Right lobe of liver (tissue), 6 donors: Measurements from ENCODE around the gene ADD2. TPM values are rescaled to one million over a fixed set of nuclear protein-coding genes. Genes with fewer than 3 reads are reported as not detected.

ENCODE experiments used
- ATAC-seq, 4 donors: fragments of 200-7000 bp; cut with Tn5 transposase; one replicate each; pipeline ENCODE4 v1.9.1; 2020; ENCODE audit warnings: mild to moderate bottlenecking in 4 of 4, moderate library complexity in 4 of 4
- DNase-seq, 3 donors: peaks; one replicate each; pipeline ENCODE4 v3.0.0-alpha.2; 2020
- H3K27ac ChIP-seq, 3 donors: fragments of 200-600 bp; one replicate each; pipeline ENCODE4 v1.8.0; 2022
- H3K27me3 ChIP-seq, 2 donors: fragments of 200-600 bp; one replicate each; pipeline ENCODE4 v1.8.0; 2022
- H3K36me3 ChIP-seq, 4 donors: fragments of 200-600 bp; sonication (generic) in 1 of 4; one replicate each; pipeline versions ENCODE4 v1.5.1 to v1.8.0; 2017 to 2022; ENCODE audit warnings: control low read depth in 1 of 4
- H3K4me1 ChIP-seq, 4 donors: fragments of 200-600 bp; sonication (generic) in 1 of 4; one replicate each; pipeline versions ENCODE4 v1.5.1 to v1.8.0; 2017 to 2022; ENCODE audit warnings: control low read depth in 1 of 4
- H3K4me3 ChIP-seq, 3 donors: fragments of 200-600 bp; one replicate each; pipeline ENCODE4 v1.8.0; 2022
- H3K9me3 ChIP-seq, 4 donors: fragments of 200-600 bp; sonication (generic) in 1 of 4; one replicate each; pipeline versions ENCODE4 v1.5.1 to v1.8.0; 2017 to 2022; ENCODE audit warnings: control low read depth in 1 of 4
- CTCF ChIP-seq, 4 donors: fragments of 200-600 bp in 3 of 4; fragments of 450-650 bp in 1 of 4; IDR thresholded peaks; one replicate each; pipeline versions ENCODE4 v1.5.1 to v1.8.0; 2016 to 2022; ENCODE audit warnings: antibody characterized with exemption in 4 of 4, mild to moderate bottlenecking in 2 of 4
- POLR2A ChIP-seq: fragments of 450-650 bp; IDR thresholded peaks from one replicate; pipeline ENCODE4 v1.6.1; 2017; ENCODE audit warnings: antibody characterized with exemption, mild to moderate bottlenecking
- WGBS: methylation state at CpG from one replicate; pipeline ENCODE4 v1.1.6; 2018; ENCODE audit warnings: low coverage, low lambda C conversion rate; ENCODE audit not compliant: insufficient coverage; ENCODE audit errors: missing lambda C conversion rate; 5-methylcytosine and 5-hydroxymethylcytosine counted together
- intact Hi-C, 2 donors: fragments of 100-400 bp; cut with DNase I; formaldehyde crosslinking; loops; one replicate each; pipeline versions ENCODE4 v1.11.2 to v1.14.1; 2022
- long read RNA-seq: library from polyadenylated mRNA; unstranded; transcript quantifications from one replicate; pipeline ENCODE4 v2.0.0, GENCODE V29; 2019
- total RNA-seq, 6 experiments: library from RNA; depleted of rRNA in 2 of 6; stranded (reverse); fragments of >200 nt in 2 of 6; fragmentation: NEBNext Ultra II Directional in 3 of 6; extraction: Animal tissue kit (Norgen Biotek cat#: 25700) in 3 of 6; gene quantifications; one replicate each; pipeline versions ENCODE4 v1.1.0 to v1.2.4, GENCODE V29; 2016 to 2023
- donor health status: DM: no; HTN: yes; CAD: no.
- donor health status: DM: no; HTN: no; CAD: no.
- donor health status: DM: no; HTN: no; CAD: no.
- donor health status: DM: no; HTN: yes; CAD: no.
- donor health status: DM: no; HTN: yes; CAD: no.

ADD2 gene
- under 1 TPM in 5 of 6 experiments, not detected in 1; under 0.01 to 1.00 (median 0.14) TPM for total RNA-seq
- long read RNA-seq: 0 reads

DNA sequence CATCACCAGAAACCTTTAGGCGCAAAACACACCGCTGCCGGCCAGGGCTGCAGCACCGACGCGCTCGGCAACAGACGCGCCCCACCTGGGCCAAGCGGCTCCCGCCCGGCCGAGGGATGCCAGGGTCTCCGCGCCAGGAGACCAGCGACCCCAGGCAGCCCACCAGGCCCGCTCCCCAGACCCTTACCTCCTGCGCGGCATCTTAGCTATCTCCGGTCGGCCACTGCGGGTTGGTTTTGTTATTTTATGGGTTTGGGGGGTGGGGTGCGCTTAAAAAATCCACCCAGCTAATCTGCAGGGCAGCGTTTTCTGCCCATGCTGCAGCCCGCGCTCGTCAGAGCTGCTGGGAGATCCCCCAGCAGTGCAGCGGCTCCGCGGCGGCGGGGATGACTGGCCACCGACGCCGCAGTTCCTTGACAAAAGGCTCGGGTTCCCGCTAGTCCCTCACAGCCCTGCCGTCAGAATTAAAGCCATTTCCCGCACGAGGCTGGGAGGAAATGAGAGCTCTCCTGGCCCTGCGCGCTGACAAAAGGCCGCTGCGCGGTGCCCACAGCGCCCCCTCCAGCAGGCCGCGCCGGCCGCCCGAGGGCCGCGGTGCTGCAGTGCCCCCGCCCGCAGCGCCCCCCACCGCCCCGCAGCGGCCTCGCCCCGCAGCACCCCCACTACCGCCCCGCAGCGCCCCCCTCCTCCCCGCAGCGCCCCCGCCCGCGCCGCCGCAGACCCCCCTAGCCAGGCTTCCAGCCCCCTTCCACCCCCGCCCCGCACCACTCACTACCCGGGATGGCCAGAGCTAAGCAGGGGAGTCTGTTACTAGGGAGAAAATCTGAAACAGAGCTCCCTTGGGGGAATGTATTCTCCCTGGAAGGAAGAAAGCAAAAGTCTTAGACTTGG lies at the start of gene ADD2:
ADD2 (minus strand) TSS at position 502 of the 891 bp plus-strand sequence. CDS start 61,792 bp downstream, outside the sequence.
- ATAC-seq (peak; percentile 32 to 64 (median 58)), DNase-seq (peak in 1 of 3 donors; percentile 22)
- 7% methylated on average over 3 of the region's 74 CpGs for WGBS
- Histone ChIP-seq H3K4me3 (peak within 1 kb of the TSS in 2 of 3 donors; percentile 14 to 21), H3K36me3 (no peaks in the 10 kb centered on the region), H3K27ac (no peak within 1 kb of the TSS), H3K4me1 (peaks cover 0 to 13% (median 0%) of the 10 kb centered on the region in 4 donors), H3K27me3 (peaks cover 11 to 12% of the 10 kb centered on the region in 2 donors), H3K9me3 (no peaks in the 10 kb centered on the region)
- TF ChIP-seq POLR2A (no peak), CTCF (IDR thresholded peaks at IDR 0.05) (peak in 1 of 4 donors; percentile 22)
- intact Hi-C loops: no loop called here

DNA sequence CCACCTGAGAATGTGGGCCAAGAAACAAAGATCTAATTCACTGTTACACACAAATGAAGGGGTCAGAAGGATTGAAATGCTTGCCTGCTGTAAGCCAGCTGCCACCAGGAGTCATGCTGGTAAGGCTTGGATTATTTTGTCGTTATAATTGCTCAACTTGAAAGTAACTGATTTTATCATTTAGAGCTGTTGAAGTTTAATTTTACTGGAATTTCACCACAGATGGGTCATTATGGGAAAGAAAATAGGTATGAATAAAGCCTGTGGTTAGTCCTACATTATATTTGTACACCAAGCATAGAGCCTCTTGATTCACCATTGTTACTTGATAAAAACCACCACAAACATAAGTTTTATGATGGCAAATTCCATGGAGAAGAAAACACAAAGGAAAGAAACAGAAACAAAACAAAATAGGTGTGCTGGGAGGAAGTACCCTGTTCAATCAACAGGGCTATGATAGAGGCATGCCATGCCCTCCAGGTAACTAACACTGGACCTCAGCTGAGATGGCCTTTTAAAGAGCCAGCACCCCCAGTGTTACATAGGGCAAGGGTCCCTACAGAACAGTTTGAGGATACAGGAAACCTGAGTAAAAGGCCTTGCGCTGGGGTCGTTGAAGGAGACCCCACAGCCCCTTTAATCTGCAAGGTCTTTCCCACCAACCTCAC lies 49.4 kb upstream of the ADD2 start:
- intact Hi-C loops: no loop called here
- no peak overlapping the region for H3K27ac ChIP-seq
- DNase-seq (no peak), ATAC-seq (no peak)
- no peak for TF ChIP-seq POLR2A
- H3K4me1 ChIP-seq: no peaks in the 10 kb centered on the region
- 76% methylated on average over 3 of the region's 3 CpGs for WGBS
- H3K36me3 ChIP-seq: no peaks in the 10 kb centered on the region
- H3K9me3 ChIP-seq: no peaks in the 10 kb centered on the region
- no peaks in the 10 kb centered on the region for H3K27me3 ChIP-seq
- no peak overlapping the region for H3K4me3 ChIP-seq

DNA sequence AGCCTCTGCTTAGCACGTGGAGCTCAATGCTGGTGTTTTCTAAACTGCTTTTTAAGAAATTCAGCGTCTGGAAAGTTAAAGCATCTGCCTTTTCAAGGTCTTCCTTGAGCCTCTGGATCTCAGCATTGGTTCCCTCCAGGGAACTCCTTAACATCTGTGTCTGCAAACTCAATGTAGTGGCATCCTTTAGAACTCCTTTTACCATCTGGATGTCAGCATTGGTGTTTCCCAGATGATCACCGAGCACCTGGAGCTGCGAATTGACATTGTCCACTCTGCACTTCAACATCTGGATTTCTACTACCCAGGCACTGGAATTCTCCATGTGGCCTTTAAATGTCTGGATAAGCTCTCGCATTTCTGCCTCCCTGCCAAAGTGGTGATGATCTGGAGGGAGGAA lies 48.7 kb upstream of the ADD2 start:
- TF ChIP-seq POLR2A (no peak), CTCF (IDR thresholded peaks at IDR 0.05) (no peak)
- Histone ChIP-seq H3K27me3 (no peaks in the 10 kb centered on the region), H3K4me1 (no peaks in the 10 kb centered on the region), H3K36me3 (no peaks in the 10 kb centered on the region), H3K4me3 (no peak overlapping the region), H3K27ac (no peak overlapping the region), H3K9me3 (no peaks in the 10 kb centered on the region)
- ATAC-seq: no peak
- intact Hi-C loops: no loop called here
- no peak for DNase-seq
- 53% methylated on average over 3 of the region's 5 CpGs for WGBS

- no CpG with 5 or more reads among the region's 12 CpGs for WGBS
- TF ChIP-seq CTCF (IDR thresholded peaks at IDR 0.05) (no peak), POLR2A (no peak)
- no peak overlapping the region for H3K27ac ChIP-seq
- ATAC-seq: no peak
- intact Hi-C loops: no loop called here
- no peaks in the 10 kb centered on the region for H3K4me1 ChIP-seq
- no peak overlapping the region for H3K4me3 ChIP-seq
- no peaks in the 10 kb centered on the region for H3K9me3 ChIP-seq
- H3K36me3 ChIP-seq: no peaks in the 10 kb centered on the region
- H3K27me3 ChIP-seq: no peaks in the 10 kb centered on the region
- DNase-seq: no peak
Measured at GRCh38 chr2:70808983-70809958, 41.3 kb upstream of the ADD2 start.
